Prostate gland (tissue), 2 donors: Measurements from ENCODE around the gene ZFAND3. TPM values are rescaled to one million over a fixed set of nuclear protein-coding genes. Genes with fewer than 3 reads are reported as not detected.

Experiments
- DNase-seq: peaks from one replicate; pipeline ENCODE4 v3.0.0-alpha.2; 2019; ENCODE audit warnings: low spot score
- H3K27ac ChIP-seq, 2 donors: fragments of 200-600 bp; sonication (generic); 2 replicates each; pipeline ENCODE4 v1.5.1; 2017 to 2019
- H3K27me3 ChIP-seq: fragments of 200-600 bp; sonication (generic); replicated peaks from 2 replicates; pipeline ENCODE4 v1.5.1; 2019; ENCODE audit not compliant: insufficient read depth
- H3K36me3 ChIP-seq, 2 donors: fragments of 200-600 bp; sonication (generic); 1 replicate in 1 of 2; 2 replicates in 1 of 2; pipeline versions ENCODE4 v1.5.1 to v1.8.1; 2017 to 2019
- H3K4me1 ChIP-seq: fragments of 200-600 bp; sonication (generic); replicated peaks from 2 replicates; pipeline ENCODE4 v1.5.1; 2019
- H3K4me3 ChIP-seq, 2 donors: fragments of 200-600 bp; sonication (generic); 2 replicates each; pipeline ENCODE4 v1.5.1; 2017 to 2019
- H3K9me3 ChIP-seq: fragments of 200-600 bp; sonication (generic); 2 replicates; pipeline ENCODE4 v1.5.1; 2017
- POLR2A ChIP-seq: fragments of 450-650 bp; IDR thresholded peaks from one replicate; pipeline ENCODE4 v1.6.1; 2016; ENCODE audit warnings: antibody characterized with exemption, mild to moderate bottlenecking
- POLR2AphosphoS5 ChIP-seq: sonication (generic); formaldehyde crosslinking; IDR thresholded peaks from one replicate; pipeline ENCODE4 v1.6.1; 2017; ENCODE audit warnings: antibody characterized with exemption
- WGBS: methylation state at CpG from one replicate; pipeline ENCODE4 v1.1.5; 2018; 5-methylcytosine and 5-hydroxymethylcytosine counted together
- intact Hi-C: fragments of 100-400 bp; cut with DNase I; formaldehyde crosslinking; loops from one replicate; pipeline ENCODE4 v1.14.2; 2022
- total RNA-seq, 2 donors: library from RNA; depleted of rRNA; stranded (reverse); fragments of >200 nt; gene quantifications; one replicate each; pipeline ENCODE4 v1.1.0, GENCODE V29; 2016
- TF ChIP-seq, protein P1 (sequence below), 4 experiments: fragments of 200-600 bp in 2 of 4; fragments of 450-650 bp in 2 of 4; sonication (generic) in 2 of 4; IDR thresholded peaks; 1 replicate in 3 of 4; 2 replicates in 1 of 4; pipeline ENCODE4 v1.5.1; 2016 to 2019; ENCODE audit warnings: antibody characterized with exemption in 4 of 4, mild to moderate bottlenecking in 2 of 4, moderate library complexity in 2 of 4

ZFAND3 gene
- total RNA-seq, 2 donors from 2014 or later = 43.5 to 89.1 TPM

GRCh38 chr6:38176797-38177751 lies 357.5 kb downstream of the ZFAND3 start:
- TF ChIP-seq, protein P1, sequence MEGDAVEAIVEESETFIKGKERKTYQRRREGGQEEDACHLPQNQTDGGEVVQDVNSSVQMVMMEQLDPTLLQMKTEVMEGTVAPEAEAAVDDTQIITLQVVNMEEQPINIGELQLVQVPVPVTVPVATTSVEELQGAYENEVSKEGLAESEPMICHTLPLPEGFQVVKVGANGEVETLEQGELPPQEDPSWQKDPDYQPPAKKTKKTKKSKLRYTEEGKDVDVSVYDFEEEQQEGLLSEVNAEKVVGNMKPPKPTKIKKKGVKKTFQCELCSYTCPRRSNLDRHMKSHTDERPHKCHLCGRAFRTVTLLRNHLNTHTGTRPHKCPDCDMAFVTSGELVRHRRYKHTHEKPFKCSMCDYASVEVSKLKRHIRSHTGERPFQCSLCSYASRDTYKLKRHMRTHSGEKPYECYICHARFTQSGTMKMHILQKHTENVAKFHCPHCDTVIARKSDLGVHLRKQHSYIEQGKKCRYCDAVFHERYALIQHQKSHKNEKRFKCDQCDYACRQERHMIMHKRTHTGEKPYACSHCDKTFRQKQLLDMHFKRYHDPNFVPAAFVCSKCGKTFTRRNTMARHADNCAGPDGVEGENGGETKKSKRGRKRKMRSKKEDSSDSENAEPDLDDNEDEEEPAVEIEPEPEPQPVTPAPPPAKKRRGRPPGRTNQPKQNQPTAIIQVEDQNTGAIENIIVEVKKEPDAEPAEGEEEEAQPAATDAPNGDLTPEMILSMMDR (IDR thresholded peaks at IDR 0.05) = no peak
- no peak for TF ChIP-seq POLR2AphosphoS5
- no peak for TF ChIP-seq POLR2A
- Histone ChIP-seq H3K27me3 (no peaks in the 10 kb centered on the region), H3K9me3 (no peaks in the 10 kb centered on the region), H3K36me3 (no peaks in the 10 kb centered on the region), H3K4me3 (no peak overlapping the region), H3K4me1 (no peaks in the 10 kb centered on the region), H3K27ac (no peak overlapping the region)
- intact Hi-C loops = no loop called here
- no peak for DNase-seq
- 64% methylated on average over 32 of the region's 32 CpGs for WGBS

GRCh38 chr6:38177882-38178583 lies 358.5 kb downstream of the ZFAND3 start:
- Histone ChIP-seq H3K4me3 (no peak overlapping the region), H3K4me1 (no peaks in the 10 kb centered on the region), H3K27ac (no peak overlapping the region), H3K36me3 (no peaks in the 10 kb centered on the region), H3K9me3 (no peaks in the 10 kb centered on the region), H3K27me3 (no peaks in the 10 kb centered on the region)
- WGBS = 91% methylated on average over 14 of the region's 14 CpGs
- DNase-seq = no peak
- TF ChIP-seq, protein P1 (IDR thresholded peaks at IDR 0.05) = no peak
- TF ChIP-seq POLR2AphosphoS5 (no peak), POLR2A (no peak)
- intact Hi-C loops = no loop called here

- TF ChIP-seq, protein P1 (IDR thresholded peaks at IDR 0.05) = no peak
- TF ChIP-seq POLR2AphosphoS5 = no peak
- no peak for TF ChIP-seq POLR2A
- intact Hi-C loops = no loop called here
- H3K4me3 ChIP-seq = no peak overlapping the region
- H3K4me1 ChIP-seq = no peaks in the 10 kb centered on the region
- no peaks in the 10 kb centered on the region for H3K9me3 ChIP-seq
- no peak for DNase-seq
- 92% methylated on average over 2 of the region's 2 CpGs for WGBS
- no peak overlapping the region for H3K27ac ChIP-seq
- H3K27me3 ChIP-seq = no peaks in the 10 kb centered on the region
- no peaks in the 10 kb centered on the region for H3K36me3 ChIP-seq
These were observed 359.0 kb downstream of the ZFAND3 start for GRCh38 chr6:38178584-38178886.

- TF ChIP-seq, protein P1 (IDR thresholded peaks at IDR 0.05) = no peak
- TF ChIP-seq POLR2AphosphoS5 (no peak), POLR2A (no peak)
- no peak overlapping the region for H3K4me3 ChIP-seq
- no peak for DNase-seq
- H3K9me3 ChIP-seq = no peaks in the 10 kb centered on the region
- H3K36me3 ChIP-seq = no peaks in the 10 kb centered on the region
- whole genome bisulfite sequencing = 89% methylated on average over 7 of the region's 7 CpGs
- no peaks in the 10 kb centered on the region for H3K27me3 ChIP-seq
- intact Hi-C loops = no loop called here
- no peaks in the 10 kb centered on the region for H3K4me1 ChIP-seq
- no peak overlapping the region for H3K27ac ChIP-seq
These were observed 359.8 kb downstream of the ZFAND3 start for GRCh38 chr6:38179300-38179699.
